Measurements from ENCODE around the gene TBC1D22B. TPM values are rescaled to one million over a fixed set of nuclear protein-coding genes. Genes with fewer than 3 reads are reported as not detected.

TBC1D22B gene
- total and polyA plus RNA-seq, 9 of the 15 experiments (the other 6 are each of a cell fraction or from before 2014, with no cell fraction given), result 4.8 to 24.2 (median 13.5) TPM

GRCh38 chr6:37314487-37315156 is 57.0 kb downstream of the TBC1D22B start (continued):
- TF ChIP-seq SP1 (CRISPR knock-in tag; IDR thresholded peaks at IDR 0.05) (peak; percentile 84), SIN3B (IDR thresholded peaks at IDR 0.05; ENCODE audit: low read depth) (no peak), ZNF764 (CRISPR knock-in tag; IDR thresholded peaks at IDR 0.05; ENCODE audit: low read depth) (no peak), FOXJ2 (tag; IDR thresholded peaks at IDR 0.05) (peak; percentile 75; the same call in 1 of the 2 replicates), TCFL5 (CRISPR knock-in tag; conservative IDR thresholded peaks at IDR 0.05) (0 out of 2 replicates have a peak, but pooled peaks have one; percentile 77), AFF1 (IDR thresholded peaks at IDR 0.05; ENCODE audit: low read depth in 1 of 2, partially characterized antibody in 2 of 2) (peak; percentile 67 to 96), NR4A1 (CRISPR knock-in tag; IDR thresholded peaks at IDR 0.05) (no peak), NR4A1 (tag; IDR thresholded peaks at IDR 0.05) (peak; percentile 86), THRB (CRISPR knock-in tag; conservative IDR thresholded peaks at IDR 0.05) (peak; percentile 85), ZBED1 (IDR thresholded peaks at IDR 0.05) (0 out of 2 replicates have a peak, but pooled peaks have one; percentile 57), MTA1 (IDR thresholded peaks at IDR 0.05; ENCODE audit: borderline replicate concordance) (peak; percentile 94), HNRNPLL (IDR thresholded peaks at IDR 0.05; ENCODE audit: low read depth, low read length, poor library complexity, severe bottlenecking) (no peak), TEAD2 (tag; IDR thresholded peaks at IDR 0.05) (no peak), CREB3 (tag; conservative IDR thresholded peaks at IDR 0.05; ENCODE audit: low read depth) (0 out of 2 replicates have a peak, but pooled peaks have one; percentile 66), ZNF766 (CRISPR knock-in tag; conservative IDR thresholded peaks at IDR 0.05) (peak; percentile 95), PKNOX1 (IDR thresholded peaks at IDR 0.05) (peak; percentile 98), E2F8 (IDR thresholded peaks at IDR 0.05; ENCODE audit: low read depth, partially characterized antibody) (peak; percentile 85)
